WTC11 (cell line): ENCODE data around the gene MTFMT. TPM values are rescaled to one million over a fixed set of nuclear protein-coding genes. Genes with fewer than 3 reads are reported as not detected.
A peak's percentile ranks its signal among the peaks of the same experiment; 100 is the strongest.

Experiments used
- ATAC-seq: fragments of 200-7000 bp; cut with Tn5 transposase; 2 replicates; pipeline ENCODE4 v1.10.0; 2021; ENCODE audit warnings: mild to moderate bottlenecking, moderate library complexity
- CTCF ChIA-PET: fragments of 300-600 bp; sonication (Branson Sonifier 250); formaldehyde crosslinking; loops from one replicate; lab custom pipeline; 2021; ENCODE audit warnings: antibody characterized with exemption; lab: Charles Lee
- POLR2A ChIA-PET: fragments of 350-600 bp; sonication (Branson Sonifier 250); formaldehyde crosslinking; loops from one replicate; lab custom pipeline; 2021; ENCODE audit warnings: antibody characterized with exemption; lab: Charles Lee
- DNase-seq: peaks from one replicate; pipeline ENCODE4 v3.0.0; 2021; ENCODE audit warnings: low spot score
- H3K27ac Mint-ChIP-seq: 2 replicates; pipeline ENCODE4 v1.8.0; 2021; ENCODE audit warnings: mixed read lengths
- H3K27me3 Mint-ChIP-seq: 2 replicates; pipeline ENCODE4 v1.8.0; 2021; ENCODE audit warnings: low read depth, mild to moderate bottlenecking, moderate library complexity, mixed read lengths
- H3K36me3 Mint-ChIP-seq: 2 replicates; pipeline ENCODE4 v1.8.0; 2021; ENCODE audit warnings: mixed read lengths
- H3K4me1 Mint-ChIP-seq: 2 replicates; pipeline ENCODE4 v1.8.0; 2022; ENCODE audit warnings: mixed read lengths
- H3K4me3 Mint-ChIP-seq: 2 replicates; pipeline ENCODE4 v1.8.0; 2021; ENCODE audit warnings: mild to moderate bottlenecking, moderate library complexity, mixed read lengths
- H3K9me3 Mint-ChIP-seq: 2 replicates; pipeline ENCODE4 v1.8.0; 2021; ENCODE audit warnings: mixed read lengths
- CBFB ChIP-seq: sonication (generic); formaldehyde crosslinking; IDR thresholded peaks from 2 replicates; pipeline ENCODE4 v1.8.1; 2022; ENCODE audit warnings: mild to moderate bottlenecking, low read depth, missing genetic modification reagents
- CREB1 ChIP-seq: sonication (generic); formaldehyde crosslinking; IDR thresholded peaks from 2 replicates; pipeline ENCODE4 v1.8.0; 2023; ENCODE audit warnings: mild to moderate bottlenecking, missing genetic modification reagents
- FOXK1 ChIP-seq: sonication (generic); formaldehyde crosslinking; IDR thresholded peaks from 2 replicates; pipeline ENCODE4 v1.8.0; 2022; ENCODE audit warnings: mild to moderate bottlenecking, moderate library complexity, missing genetic modification reagents
- FOXP1 ChIP-seq: sonication (generic); formaldehyde crosslinking; IDR thresholded peaks from 2 replicates; pipeline ENCODE4 v1.8.0; 2022; ENCODE audit warnings: missing genetic modification reagents, mild to moderate bottlenecking, moderate library complexity, borderline replicate concordance
- HMGA2 ChIP-seq: fragments of 250-450 bp; sonication (Bioruptor Pico); IDR thresholded peaks from 2 replicates; pipeline ENCODE4 v1.4.0; 2021; ENCODE audit warnings: mild to moderate bottlenecking, moderate library complexity
- NFATC4 ChIP-seq: fragments of 250-450 bp; sonication (Bioruptor Pico); IDR thresholded peaks from 2 replicates; pipeline ENCODE4 v1.9.0; 2021; ENCODE audit warnings: mild to moderate bottlenecking
- RELA ChIP-seq: sonication (generic); formaldehyde crosslinking; IDR thresholded peaks from 2 replicates; pipeline ENCODE4 v1.8.1; 2022; ENCODE audit warnings: missing genetic modification reagents, mild to moderate bottlenecking, borderline replicate concordance
- RORB ChIP-seq: fragments of 250-450 bp; sonication (Bioruptor Pico); IDR thresholded peaks from 2 replicates; pipeline ENCODE4 v1.9.0; 2021; ENCODE audit warnings: mild to moderate bottlenecking
- TP53 ChIP-seq: sonication (generic); formaldehyde crosslinking; IDR thresholded peaks from 2 replicates; pipeline ENCODE4 v1.8.1; 2023; ENCODE audit warnings: mild to moderate bottlenecking, missing genetic modification reagents
- ZBTB21 ChIP-seq: sonication (generic); formaldehyde crosslinking; IDR thresholded peaks from 2 replicates; pipeline ENCODE4 v1.8.1; 2023; ENCODE audit warnings: mild to moderate bottlenecking, missing genetic modification reagents, borderline replicate concordance
- ZNF138 ChIP-seq: sonication (generic); formaldehyde crosslinking; conservative IDR thresholded peaks from 2 replicates; pipeline ENCODE4 v1.8.1; 2022; ENCODE audit warnings: mild to moderate bottlenecking, moderate library complexity, missing genetic modification reagents
- ZNF219 ChIP-seq: sonication (generic); formaldehyde crosslinking; IDR thresholded peaks from 2 replicates; pipeline ENCODE4 v1.8.0; 2023; ENCODE audit warnings: missing genetic modification reagents, mild to moderate bottlenecking, borderline replicate concordance
- ZNF232 ChIP-seq: sonication (generic); formaldehyde crosslinking; IDR thresholded peaks from 2 replicates; pipeline ENCODE4 v1.8.0; 2022; ENCODE audit warnings: mild to moderate bottlenecking, missing genetic modification reagents
- total RNA-seq: library from RNA; stranded (reverse); gene quantifications from 3 replicates; pipeline ENCODE4 v1.2.3, GENCODE V29; 2021
- TF ChIP-seq, protein P1 (sequence below): sonication (generic); formaldehyde crosslinking; IDR thresholded peaks from 2 replicates; pipeline ENCODE4 v1.8.1; 2023; ENCODE audit warnings: mild to moderate bottlenecking, missing genetic modification reagents, moderate library complexity
- TF ChIP-seq, protein P2 (sequence below): sonication (generic); formaldehyde crosslinking; IDR thresholded peaks from 2 replicates; pipeline ENCODE4 v1.8.0; 2022; ENCODE audit warnings: mild to moderate bottlenecking, missing genetic modification reagents
- TF ChIP-seq, protein P3 (sequence below): fragments of 200-600 bp; IDR thresholded peaks from 2 replicates; pipeline ENCODE4 v1.8.0; 2022; ENCODE audit warnings: antibody characterized with exemption
- TF ChIP-seq, protein P4 (sequence below): sonication (generic); formaldehyde crosslinking; IDR thresholded peaks from 2 replicates; pipeline ENCODE4 v1.8.1; 2023; ENCODE audit warnings: mild to moderate bottlenecking, missing genetic modification reagents, moderate library complexity

MTFMT gene
- total RNA-seq, 1 experiment from 2014 or later, result 26.7 TPM

DNA sequence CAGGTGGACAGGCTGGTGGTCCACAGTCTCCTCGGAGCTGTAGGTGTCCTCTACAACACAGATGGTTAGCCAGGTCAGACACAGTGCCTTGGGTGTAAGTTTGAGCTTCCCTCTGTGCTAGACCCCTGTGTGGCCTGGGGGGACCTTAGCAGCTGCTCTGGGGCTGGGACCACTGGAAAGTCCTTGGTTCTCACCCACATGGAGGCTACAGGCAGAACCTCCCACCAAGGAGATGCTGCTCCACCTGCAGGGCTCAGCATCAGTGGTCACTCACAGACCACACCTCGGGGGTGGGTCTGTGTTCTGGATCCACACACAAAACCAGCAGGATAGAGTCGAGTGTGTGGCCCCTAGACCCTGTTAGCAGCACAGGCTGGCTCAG is 29.9 kb upstream of the MTFMT start (continued):
- TF ChIP-seq, protein P1, sequence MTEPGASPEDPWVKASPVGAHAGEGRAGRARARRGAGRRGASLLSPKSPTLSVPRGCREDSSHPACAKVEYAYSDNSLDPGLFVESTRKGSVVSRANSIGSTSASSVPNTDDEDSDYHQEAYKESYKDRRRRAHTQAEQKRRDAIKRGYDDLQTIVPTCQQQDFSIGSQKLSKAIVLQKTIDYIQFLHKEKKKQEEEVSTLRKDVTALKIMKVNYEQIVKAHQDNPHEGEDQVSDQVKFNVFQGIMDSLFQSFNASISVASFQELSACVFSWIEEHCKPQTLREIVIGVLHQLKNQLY, result no peak
- TF ChIP-seq NFATC4 (CRISPR knock-in tag) (no peak), HMGA2 (CRISPR knock-in tag) (no peak), FOXP1 (no peak)
- TF ChIP-seq, protein P2, sequence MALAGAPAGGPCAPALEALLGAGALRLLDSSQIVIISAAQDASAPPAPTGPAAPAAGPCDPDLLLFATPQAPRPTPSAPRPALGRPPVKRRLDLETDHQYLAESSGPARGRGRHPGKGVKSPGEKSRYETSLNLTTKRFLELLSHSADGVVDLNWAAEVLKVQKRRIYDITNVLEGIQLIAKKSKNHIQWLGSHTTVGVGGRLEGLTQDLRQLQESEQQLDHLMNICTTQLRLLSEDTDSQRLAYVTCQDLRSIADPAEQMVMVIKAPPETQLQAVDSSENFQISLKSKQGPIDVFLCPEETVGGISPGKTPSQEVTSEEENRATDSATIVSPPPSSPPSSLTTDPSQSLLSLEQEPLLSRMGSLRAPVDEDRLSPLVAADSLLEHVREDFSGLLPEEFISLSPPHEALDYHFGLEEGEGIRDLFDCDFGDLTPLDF (CRISPR knock-in tag), result no peak
- TF ChIP-seq, all 79 proteins: peak for 0

DNA sequence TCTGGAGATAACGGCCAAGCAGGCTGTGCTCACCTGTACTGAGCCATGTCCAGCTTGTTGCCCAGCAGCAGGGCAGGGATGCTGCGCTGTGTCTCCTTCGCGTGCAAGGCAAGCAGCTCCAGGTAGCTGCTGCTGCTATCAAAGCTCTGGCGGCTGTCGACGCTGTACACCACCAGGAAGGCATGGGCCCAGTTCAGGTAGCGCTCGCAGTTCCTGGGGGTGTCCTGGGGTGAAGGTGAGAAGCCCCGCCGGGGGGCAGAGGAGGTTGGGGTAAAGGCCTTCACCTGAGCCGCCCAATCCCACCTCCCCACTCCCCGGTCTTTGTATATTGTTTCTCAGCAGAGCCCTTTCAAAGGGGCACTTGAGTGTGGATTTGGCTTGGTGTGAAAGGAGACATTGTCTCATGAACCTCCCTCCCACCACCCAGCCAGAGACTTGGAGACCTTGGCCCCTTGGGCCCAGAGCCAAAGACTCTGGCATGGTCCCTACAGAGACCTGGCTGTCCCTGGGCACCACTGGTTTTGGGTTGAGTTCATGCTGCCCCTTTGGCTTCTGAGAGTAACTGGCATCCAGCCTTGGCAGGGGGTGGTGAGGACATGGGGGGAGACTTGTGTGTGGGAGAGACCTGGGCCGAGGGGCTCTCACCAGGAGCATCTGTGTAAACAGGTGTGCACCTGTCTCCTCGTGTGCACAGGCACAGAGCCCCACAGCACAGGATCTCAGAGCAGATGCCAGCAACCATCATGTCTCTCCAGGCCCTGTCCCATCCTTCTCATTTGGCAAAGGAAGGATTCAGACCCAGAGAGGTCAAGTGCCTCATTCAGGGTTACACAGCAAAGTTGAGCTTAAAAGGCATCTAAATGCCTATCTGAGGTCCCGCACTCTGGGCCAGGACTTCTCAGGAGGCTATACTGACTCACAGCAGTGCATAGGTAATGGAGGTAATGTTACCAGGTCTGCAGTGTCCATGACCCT is 29.2 kb upstream of the MTFMT start:
- Mint-ChIP-seq H3K9me3 (peaks cover 8% of the 10 kb centered on the region), H3K36me3 (no peaks in the 10 kb centered on the region), H3K4me3 (no peak overlapping the region), H3K4me1 (no peaks in the 10 kb centered on the region), H3K27me3 (no peaks in the 10 kb centered on the region), H3K27ac (no peak overlapping the region)
- POLR2A ChIA-PET, result no interaction called here
- CTCF ChIA-PET, result interaction anchor here (1.5 to 20.3 kb wide), 2 partner anchors 28 to 43 kb away, joined by 4 to 292 read pairs; no protein-coding TSS in a partner anchor
- no peak for DNase-seq
- no peak for ATAC-seq
- TF ChIP-seq ZBTB21 (CRISPR knock-in tag) (no peak), FOXK1 (CRISPR knock-in tag) (no peak), ZNF138 (CRISPR knock-in tag) (no peak), TP53 (CRISPR knock-in tag) (no peak), CREB1 (CRISPR knock-in tag) (no peak), RELA (CRISPR knock-in tag) (no peak), ZNF232 (CRISPR knock-in tag) (no peak), RORB (no peak)

DNA sequence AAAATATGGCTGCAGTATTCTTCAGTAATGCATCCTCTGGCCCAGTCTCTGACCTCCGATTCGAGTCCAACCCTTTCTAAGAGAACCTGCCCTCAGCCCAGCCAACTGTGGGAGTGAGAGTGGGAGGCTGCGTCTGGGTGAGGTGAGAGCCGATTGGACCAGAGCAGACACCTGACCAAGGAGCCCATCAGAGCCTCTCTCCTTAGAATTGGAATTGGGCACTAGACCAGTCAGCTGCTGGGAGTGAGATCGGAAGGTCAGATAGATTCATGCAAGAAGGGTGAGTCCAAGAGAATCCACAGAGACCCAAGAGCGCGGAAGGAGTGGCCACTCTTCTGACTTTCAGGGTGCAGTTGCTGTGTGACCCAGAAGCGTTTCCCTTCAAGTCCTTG is 28.1 kb upstream of the MTFMT start:
- TF ChIP-seq, protein P3, sequence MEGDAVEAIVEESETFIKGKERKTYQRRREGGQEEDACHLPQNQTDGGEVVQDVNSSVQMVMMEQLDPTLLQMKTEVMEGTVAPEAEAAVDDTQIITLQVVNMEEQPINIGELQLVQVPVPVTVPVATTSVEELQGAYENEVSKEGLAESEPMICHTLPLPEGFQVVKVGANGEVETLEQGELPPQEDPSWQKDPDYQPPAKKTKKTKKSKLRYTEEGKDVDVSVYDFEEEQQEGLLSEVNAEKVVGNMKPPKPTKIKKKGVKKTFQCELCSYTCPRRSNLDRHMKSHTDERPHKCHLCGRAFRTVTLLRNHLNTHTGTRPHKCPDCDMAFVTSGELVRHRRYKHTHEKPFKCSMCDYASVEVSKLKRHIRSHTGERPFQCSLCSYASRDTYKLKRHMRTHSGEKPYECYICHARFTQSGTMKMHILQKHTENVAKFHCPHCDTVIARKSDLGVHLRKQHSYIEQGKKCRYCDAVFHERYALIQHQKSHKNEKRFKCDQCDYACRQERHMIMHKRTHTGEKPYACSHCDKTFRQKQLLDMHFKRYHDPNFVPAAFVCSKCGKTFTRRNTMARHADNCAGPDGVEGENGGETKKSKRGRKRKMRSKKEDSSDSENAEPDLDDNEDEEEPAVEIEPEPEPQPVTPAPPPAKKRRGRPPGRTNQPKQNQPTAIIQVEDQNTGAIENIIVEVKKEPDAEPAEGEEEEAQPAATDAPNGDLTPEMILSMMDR, result no peak
- TF ChIP-seq, protein P4, sequence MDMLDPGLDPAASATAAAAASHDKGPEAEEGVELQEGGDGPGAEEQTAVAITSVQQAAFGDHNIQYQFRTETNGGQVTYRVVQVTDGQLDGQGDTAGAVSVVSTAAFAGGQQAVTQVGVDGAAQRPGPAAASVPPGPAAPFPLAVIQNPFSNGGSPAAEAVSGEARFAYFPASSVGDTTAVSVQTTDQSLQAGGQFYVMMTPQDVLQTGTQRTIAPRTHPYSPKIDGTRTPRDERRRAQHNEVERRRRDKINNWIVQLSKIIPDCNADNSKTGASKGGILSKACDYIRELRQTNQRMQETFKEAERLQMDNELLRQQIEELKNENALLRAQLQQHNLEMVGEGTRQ (CRISPR knock-in tag), result 0 out of 2 replicates have a peak, but pooled peaks have one; percentile 33
- TF ChIP-seq CBFB (no peak), ZNF219 (no peak)
- TF ChIP-seq, all 79 proteins: peak for 1
- no peak overlapping the region for H3K27ac Mint-ChIP-seq
- no peaks in the 10 kb centered on the region for H3K4me1 Mint-ChIP-seq
- H3K4me3 Mint-ChIP-seq, result no peak overlapping the region
- ATAC-seq (no peak; the same call in 1 of the 2 replicates), DNase-seq (no peak)
- POLR2A ChIA-PET, result no interaction called here
- CTCF ChIA-PET, result interaction anchor here (20.3 kb wide), 1 partner anchor 44 kb away, joined by 292 read pairs; no protein-coding TSS in a partner anchor
- no peaks in the 10 kb centered on the region for H3K27me3 Mint-ChIP-seq
- H3K9me3 Mint-ChIP-seq, result peaks cover 8% of the 10 kb centered on the region
- H3K36me3 Mint-ChIP-seq, result no peaks in the 10 kb centered on the region
